Measurements from ENCODE around the gene NOS1AP. TPM values are rescaled to one million over a fixed set of nuclear protein-coding genes. Genes with fewer than 3 reads are reported as not detected.
A peak's percentile ranks its signal among the peaks of the same experiment; 100 is the strongest.

NOS1AP gene
- total RNA-seq, 1 experiment from 2014 or later: 2.6 TPM

DNA sequence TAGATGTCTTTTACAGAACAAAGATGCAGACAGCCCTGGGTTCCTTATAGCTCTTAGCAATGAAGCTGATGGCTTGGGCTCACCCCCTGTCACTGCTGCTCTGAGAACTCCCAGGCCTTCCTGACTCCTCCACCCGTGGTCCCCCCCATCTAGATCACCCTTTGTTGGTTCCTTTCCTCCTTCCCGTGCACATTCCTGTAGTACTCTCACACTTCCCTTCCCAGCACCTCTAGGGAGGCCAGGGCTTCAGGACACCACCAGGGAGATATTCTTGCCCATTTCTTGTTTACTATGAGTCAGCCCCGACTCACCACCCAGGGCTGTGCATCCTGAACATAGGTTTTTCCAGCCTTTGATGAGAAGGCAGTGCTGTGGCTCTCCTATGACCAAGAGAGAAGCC lies 14.4 kb upstream of the NOS1AP start:
- ATAC-seq (peak; percentile 98), DNase-seq (peak; percentile 99)
- H3K27me3 ChIP-seq (ENCODE audit: low read length): no peaks in the 10 kb centered on the region
- TF ChIP-seq CTCF (conservative IDR thresholded peaks at IDR 0.05; ENCODE audit: low read depth, low read length): no peak
- no peak for TF ChIP-seq EZH2 (IDR thresholded peaks at IDR 0.05; ENCODE audit: low read length, unreplicated experiment)
- TF ChIP-seq EZH2phosphoT487 (IDR thresholded peaks at IDR 0.05; ENCODE audit: borderline replicate concordance, low read length): no peak
- no peaks in the 10 kb centered on the region for H3K9me2 ChIP-seq (replicated peaks; ENCODE audit: low read length)
- no peak overlapping the region for H3K4me3 ChIP-seq (ENCODE audit: low read length)
- peak overlapping the region; percentile 62 for H3K27ac ChIP-seq (ENCODE audit: low read length)
- H3K36me3 ChIP-seq (ENCODE audit: low read depth, low read length): no peaks in the 10 kb centered on the region
- peak overlapping the region; percentile 37; the same call in 1 of the 2 replicates for H2AFZ ChIP-seq (ENCODE audit: low read length)
- peaks cover 4% of the 10 kb centered on the region for H3F3A ChIP-seq (ENCODE audit: low read length, unreplicated experiment)
- POLR2A ChIA-PET (ENCODE audit: unreplicated experiment): no interaction called here
- no TSS peak for BruUV-seq (replicated peaks)
- H4K20me1 ChIP-seq (ENCODE audit: low read length): no peaks in the 10 kb centered on the region
- H3K79me2 ChIP-seq (ENCODE audit: low read length): no peaks in the 10 kb centered on the region
- H3K9me3 ChIP-seq (ENCODE audit: low read length): no peaks in the 10 kb centered on the region
- CTCF ChIA-PET: no interaction called here
- intact Hi-C loops (cut with micrococcal nuclease): loop anchor here (5.0 kb wide), 2 partner anchors 167 to 442 kb away; partner anchors contain the start of gene UHMK1
- H3K4me1 ChIP-seq (ENCODE audit: insufficient read depth, low read length): peaks cover 16% of the 10 kb centered on the region
- H3K4me2 ChIP-seq (ENCODE audit: low read length): peak overlapping the region; percentile 52
- H3K9ac ChIP-seq (ENCODE audit: low read length): no peak overlapping the region

DNA sequence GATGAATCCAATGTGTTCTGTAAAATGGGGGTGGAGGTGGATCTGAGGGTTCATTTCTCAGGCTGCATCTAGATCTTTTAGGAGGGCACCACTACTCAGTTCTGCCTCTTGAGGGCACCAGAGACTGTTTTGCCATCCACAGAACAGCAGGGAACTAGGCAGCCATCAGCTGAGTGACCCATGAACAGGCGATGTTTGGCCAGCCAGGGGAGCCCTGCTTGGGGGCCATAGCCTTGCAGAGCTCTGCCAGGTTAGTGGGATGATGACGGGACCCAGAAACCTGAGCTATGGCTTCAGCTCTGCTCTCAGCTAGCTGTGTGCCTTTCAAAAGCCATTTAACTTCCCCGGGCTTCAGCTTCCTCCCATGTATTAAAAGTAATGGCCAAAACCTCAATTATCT lies 13.4 kb upstream of the NOS1AP start:
- no peaks in the 10 kb centered on the region for H3K9me3 ChIP-seq (ENCODE audit: low read length)
- CTCF ChIA-PET: interaction anchor here (0.5 to 1.1 kb wide), 10 partner anchors 11 to 472 kb away, joined by 3 to 9 read pairs (median 4); no protein-coding TSS in a partner anchor
- peak overlapping the region; percentile 33 for H2AFZ ChIP-seq (ENCODE audit: low read length)
- DNase-seq: peak; percentile 89
- H3K9me2 ChIP-seq (replicated peaks; ENCODE audit: low read length): no peaks in the 10 kb centered on the region
- H3K36me3 ChIP-seq (ENCODE audit: low read depth, low read length): no peaks in the 10 kb centered on the region
- no peak overlapping the region for H3K9ac ChIP-seq (ENCODE audit: low read length)
- H3K27me3 ChIP-seq (ENCODE audit: low read length): no peaks in the 10 kb centered on the region
- no peak overlapping the region for H3K27ac ChIP-seq (ENCODE audit: low read length)
- no peaks in the 10 kb centered on the region for H4K20me1 ChIP-seq (ENCODE audit: low read length)
- no peak for TF ChIP-seq EZH2phosphoT487 (IDR thresholded peaks at IDR 0.05; ENCODE audit: borderline replicate concordance, low read length)
- peak; percentile 98 for TF ChIP-seq CTCF (conservative IDR thresholded peaks at IDR 0.05; ENCODE audit: low read depth, low read length)
- TF ChIP-seq EZH2 (IDR thresholded peaks at IDR 0.05; ENCODE audit: low read length, unreplicated experiment): no peak
- no TSS peak for BruUV-seq (replicated peaks)
- POLR2A ChIA-PET (ENCODE audit: unreplicated experiment): no interaction called here
- ATAC-seq: peak; percentile 68
- peak overlapping the region; percentile 42; the same call in 1 of the 2 replicates for H3K4me2 ChIP-seq (ENCODE audit: low read length)
- intact Hi-C loops (cut with micrococcal nuclease): loop anchor here (1.0 to 5.0 kb wide), 4 partner anchors 166 to 441 kb away; partner anchors contain the start of gene UHMK1
- H3K4me1 ChIP-seq (ENCODE audit: insufficient read depth, low read length): peaks cover 16% of the 10 kb centered on the region
- no peak overlapping the region for H3K4me3 ChIP-seq (ENCODE audit: low read length)
- H3K79me2 ChIP-seq (ENCODE audit: low read length): no peaks in the 10 kb centered on the region
- H3F3A ChIP-seq (ENCODE audit: low read length, unreplicated experiment): peaks cover 4% of the 10 kb centered on the region

DNA sequence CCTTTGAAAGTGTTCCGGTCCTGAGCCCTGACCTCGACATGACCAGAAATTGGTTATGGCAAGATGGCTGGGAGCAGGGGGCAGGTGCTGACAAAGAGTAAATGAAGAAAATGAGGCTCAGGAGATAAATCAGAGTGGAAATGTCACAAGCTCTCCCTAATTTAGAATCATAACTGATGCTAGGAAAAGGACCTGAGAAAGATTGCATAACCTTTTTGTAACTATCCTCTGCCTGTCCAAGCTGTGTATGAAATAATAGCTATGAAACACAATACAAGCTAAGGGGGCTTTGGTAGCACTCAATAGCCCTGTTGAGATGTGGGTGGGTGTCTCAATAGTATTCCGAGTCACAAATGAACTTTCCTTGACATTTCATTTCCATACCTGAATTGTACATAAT lies 12.9 kb upstream of the NOS1AP start:
- Histone ChIP-seq H3K4me2 (ENCODE audit: low read length) (no peak overlapping the region), H3K9me2 (replicated peaks; ENCODE audit: low read length) (no peaks in the 10 kb centered on the region), H3F3A (ENCODE audit: low read length, unreplicated experiment) (peaks cover 4% of the 10 kb centered on the region), H3K27me3 (ENCODE audit: low read length) (no peaks in the 10 kb centered on the region), H3K4me1 (ENCODE audit: insufficient read depth, low read length) (peaks cover 16% of the 10 kb centered on the region), H3K9ac (ENCODE audit: low read length) (no peak overlapping the region), H4K20me1 (ENCODE audit: low read length) (no peaks in the 10 kb centered on the region), H3K9me3 (ENCODE audit: low read length) (no peaks in the 10 kb centered on the region), H3K4me3 (ENCODE audit: low read length) (no peak overlapping the region), H2AFZ (ENCODE audit: low read length) (peak overlapping the region; percentile 33; the same call in 1 of the 2 replicates), H3K79me2 (ENCODE audit: low read length) (no peaks in the 10 kb centered on the region), H3K36me3 (ENCODE audit: low read depth, low read length) (no peaks in the 10 kb centered on the region), H3K27ac (ENCODE audit: low read length) (no peak overlapping the region)
- POLR2A ChIA-PET (ENCODE audit: unreplicated experiment): no interaction called here
- ATAC-seq (no peak), DNase-seq (no peak)
- TF ChIP-seq EZH2phosphoT487 (IDR thresholded peaks at IDR 0.05; ENCODE audit: borderline replicate concordance, low read length) (no peak), EZH2 (IDR thresholded peaks at IDR 0.05; ENCODE audit: low read length, unreplicated experiment) (no peak), CTCF (conservative IDR thresholded peaks at IDR 0.05; ENCODE audit: low read depth, low read length) (no peak)
- intact Hi-C loops (cut with micrococcal nuclease): loop anchor here (1.0 to 5.0 kb wide), 4 partner anchors 166 to 441 kb away; partner anchors contain the start of gene UHMK1
- no TSS peak for BruUV-seq (replicated peaks)
- CTCF ChIA-PET: interaction anchor here (0.5 to 1.1 kb wide), 10 partner anchors 10 to 471 kb away, joined by 3 to 9 read pairs (median 4); no protein-coding TSS in a partner anchor
